ENCODE measurements around the gene ALOX15. TPM values are rescaled to one million over a fixed set of nuclear protein-coding genes. Genes with fewer than 3 reads are reported as not detected.

Gene ALOX15
- total and polyA plus RNA-seq, 4 donors, result not detected

- H3K4me1 ChIP-seq (ENCODE audit: control insufficient read depth in 1 of 2, insufficient read depth in 2 of 2, low read length in 2 of 2), result no peaks in the 10 kb centered on the region
- H3K27me3 ChIP-seq (ENCODE audit: control insufficient read depth in 1 of 2, insufficient read depth in 2 of 2, low read length in 1 of 2), result no peaks in the 10 kb centered on the region
- H3K9me3 ChIP-seq (ENCODE audit: control insufficient read depth, low read length), result no peaks in the 10 kb centered on the region
- no peak overlapping the region for H3K4me3 ChIP-seq (ENCODE audit: low read length in 2 of 2)
- ATAC-seq (ENCODE audit: low FRiP score) (no peak), DNase-seq (no peak)
- intact Hi-C loops (cut with DNase I), result no loop called here
- no peak overlapping the region for H3K27ac ChIP-seq (ENCODE audit: low read depth in 1 of 2, low read length in 2 of 2)
- peaks cover 4 to 9% of the 10 kb centered on the region in 2 donors for H3K36me3 ChIP-seq (ENCODE audit: control insufficient read depth in 1 of 2, insufficient read depth in 2 of 2, low read length in 1 of 2)
- 92 to 96% methylated on average over 8 of the region's 8 CpGs for WGBS, 2 donors
Observed at GRCh38 chr17:4674685-4674998, 33.2 kb upstream of the ALOX15 start.

DNA sequence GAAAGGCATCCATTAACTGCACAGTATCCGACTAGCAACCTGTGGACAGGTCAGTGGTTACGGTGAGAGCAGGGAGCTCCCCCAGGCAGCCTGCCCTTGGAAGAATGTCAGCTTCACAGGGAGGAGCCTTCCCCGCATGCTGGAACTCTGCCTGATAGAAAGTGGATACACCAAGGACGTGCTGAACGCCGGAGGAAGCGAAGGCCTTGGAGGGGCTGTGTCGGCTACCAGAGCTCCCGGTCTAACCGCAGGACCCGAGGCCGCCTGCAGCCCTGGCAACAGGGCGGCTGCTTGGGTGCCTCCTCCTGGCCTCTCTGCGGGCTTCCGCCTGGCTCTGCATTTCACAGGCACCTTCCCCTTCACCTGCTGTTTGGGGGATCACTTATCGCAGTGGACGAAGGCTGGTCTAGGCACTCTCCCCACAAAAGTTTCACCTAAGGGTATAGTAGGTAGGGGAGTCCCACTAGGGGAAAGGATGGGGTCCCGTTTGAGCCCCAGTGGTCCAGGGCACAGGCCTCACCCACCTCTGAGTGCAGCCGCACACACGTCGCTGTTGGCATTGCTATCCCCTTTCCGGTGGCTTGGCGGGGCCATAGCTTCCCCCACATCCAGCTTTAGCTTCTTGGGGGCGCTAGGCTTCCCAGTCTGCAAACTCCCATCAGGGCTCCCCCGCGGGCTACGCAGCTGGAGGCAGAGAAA is 32.7 kb upstream of the ALOX15 start:
- Histone ChIP-seq H3K4me3 (ENCODE audit: low read length in 2 of 2) (no peak overlapping the region), H3K4me1 (ENCODE audit: control insufficient read depth in 1 of 2, insufficient read depth in 2 of 2, low read length in 2 of 2) (no peaks in the 10 kb centered on the region), H3K9me3 (ENCODE audit: control insufficient read depth, low read length) (no peaks in the 10 kb centered on the region), H3K36me3 (ENCODE audit: control insufficient read depth in 1 of 2, insufficient read depth in 2 of 2, low read length in 1 of 2) (peaks cover 4 to 9% of the 10 kb centered on the region in 2 donors), H3K27me3 (ENCODE audit: control insufficient read depth in 1 of 2, insufficient read depth in 2 of 2, low read length in 1 of 2) (no peaks in the 10 kb centered on the region), H3K27ac (ENCODE audit: low read depth in 1 of 2, low read length in 2 of 2) (no peak overlapping the region)
- intact Hi-C loops (cut with DNase I), result no loop called here
- WGBS, 2 donors, result 92 to 93% methylated on average over 26 to 27 of the region's 27 CpGs
- ATAC-seq (ENCODE audit: low FRiP score) (no peak), DNase-seq (no peak)

DNA sequence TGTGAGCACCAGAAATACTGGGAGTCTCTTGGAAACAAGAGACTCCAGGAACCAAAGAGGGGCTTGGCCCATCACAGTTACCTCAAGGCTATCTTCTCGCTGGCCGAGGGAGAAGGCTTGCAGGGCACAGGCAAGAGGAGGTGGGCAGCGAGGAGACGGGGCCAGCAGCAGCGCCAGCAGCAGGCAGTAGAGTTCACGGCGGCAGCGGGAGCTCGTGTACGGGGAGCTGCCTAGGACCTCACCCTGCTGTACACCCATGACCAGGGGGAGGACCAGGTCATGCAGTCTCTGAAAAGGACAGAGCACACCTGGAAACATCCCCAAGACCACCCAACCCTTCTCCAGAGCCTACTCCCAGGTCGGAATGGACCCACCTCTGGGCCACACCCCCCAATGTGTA is 31.7 kb upstream of the ALOX15 start:
- Histone ChIP-seq H3K36me3 (ENCODE audit: control insufficient read depth in 1 of 2, insufficient read depth in 2 of 2, low read length in 1 of 2) (peaks cover 4 to 9% of the 10 kb centered on the region in 2 donors), H3K27me3 (ENCODE audit: control insufficient read depth in 1 of 2, insufficient read depth in 2 of 2, low read length in 1 of 2) (no peaks in the 10 kb centered on the region), H3K9me3 (ENCODE audit: control insufficient read depth, low read length) (no peaks in the 10 kb centered on the region), H3K27ac (ENCODE audit: low read depth in 1 of 2, low read length in 2 of 2) (no peak overlapping the region), H3K4me1 (ENCODE audit: control insufficient read depth in 1 of 2, insufficient read depth in 2 of 2, low read length in 2 of 2) (no peaks in the 10 kb centered on the region), H3K4me3 (ENCODE audit: low read length in 2 of 2) (no peak overlapping the region)
- intact Hi-C loops (cut with DNase I), result no loop called here
- ATAC-seq (ENCODE audit: low FRiP score) (peak; percentile 17), DNase-seq (no peak)
- 90% methylated on average over 11 of the region's 11 CpGs for WGBS, 2 donors

DNA sequence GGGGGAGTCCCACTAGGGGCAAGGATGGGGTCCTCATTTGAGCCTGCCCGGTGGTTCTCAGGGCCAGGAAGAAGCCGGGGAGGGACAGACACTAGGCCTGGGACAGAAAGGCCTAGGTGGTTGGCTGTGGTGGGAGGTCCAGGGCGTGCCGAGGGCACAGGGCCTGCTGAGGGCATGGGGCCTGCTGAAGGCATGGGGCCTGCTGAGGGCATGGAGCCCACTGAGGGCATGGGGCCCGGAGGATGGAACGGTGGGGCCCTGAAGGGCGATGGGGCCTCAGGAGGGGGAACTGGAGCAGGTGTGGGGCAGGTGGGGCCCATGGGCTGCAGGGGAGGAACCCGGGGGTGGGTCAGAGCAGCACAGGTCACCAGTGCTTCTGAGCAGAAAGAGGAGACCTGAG is 31.3 kb upstream of the ALOX15 start:
- intact Hi-C loops (cut with DNase I), result no loop called here
- peaks cover 4 to 9% of the 10 kb centered on the region in 2 donors for H3K36me3 ChIP-seq (ENCODE audit: control insufficient read depth in 1 of 2, insufficient read depth in 2 of 2, low read length in 1 of 2)
- 83 to 87% methylated on average over 8 of the region's 8 CpGs for WGBS, 2 donors
- H3K4me1 ChIP-seq (ENCODE audit: control insufficient read depth in 1 of 2, insufficient read depth in 2 of 2, low read length in 2 of 2), result no peaks in the 10 kb centered on the region
- H3K9me3 ChIP-seq (ENCODE audit: control insufficient read depth, low read length), result no peaks in the 10 kb centered on the region
- no peak overlapping the region for H3K4me3 ChIP-seq (ENCODE audit: low read length in 2 of 2)
- ATAC-seq (ENCODE audit: low FRiP score) (peak; percentile 20), DNase-seq (no peak)
- no peaks in the 10 kb centered on the region for H3K27me3 ChIP-seq (ENCODE audit: control insufficient read depth in 1 of 2, insufficient read depth in 2 of 2, low read length in 1 of 2)
- no peak overlapping the region for H3K27ac ChIP-seq (ENCODE audit: low read depth in 1 of 2, low read length in 2 of 2)

- DNase-seq (no peak), ATAC-seq (ENCODE audit: low FRiP score) (no peak)
- Histone ChIP-seq H3K36me3 (ENCODE audit: control insufficient read depth in 1 of 2, insufficient read depth in 2 of 2, low read length in 1 of 2) (peaks cover 4 to 9% of the 10 kb centered on the region in 2 donors), H3K27ac (ENCODE audit: low read depth in 1 of 2, low read length in 2 of 2) (no peak overlapping the region), H3K4me1 (ENCODE audit: control insufficient read depth in 1 of 2, insufficient read depth in 2 of 2, low read length in 2 of 2) (no peaks in the 10 kb centered on the region), H3K4me3 (ENCODE audit: low read length in 2 of 2) (no peak overlapping the region), H3K9me3 (ENCODE audit: control insufficient read depth, low read length) (no peaks in the 10 kb centered on the region), H3K27me3 (ENCODE audit: control insufficient read depth in 1 of 2, insufficient read depth in 2 of 2, low read length in 1 of 2) (no peaks in the 10 kb centered on the region)
- WGBS, 2 donors, result 90 to 93% methylated on average over 9 of the region's 9 CpGs
- intact Hi-C loops (cut with DNase I), result no loop called here
Observed at GRCh38 chr17:4672055-4672630, 30.7 kb upstream of the ALOX15 start.

DNA sequence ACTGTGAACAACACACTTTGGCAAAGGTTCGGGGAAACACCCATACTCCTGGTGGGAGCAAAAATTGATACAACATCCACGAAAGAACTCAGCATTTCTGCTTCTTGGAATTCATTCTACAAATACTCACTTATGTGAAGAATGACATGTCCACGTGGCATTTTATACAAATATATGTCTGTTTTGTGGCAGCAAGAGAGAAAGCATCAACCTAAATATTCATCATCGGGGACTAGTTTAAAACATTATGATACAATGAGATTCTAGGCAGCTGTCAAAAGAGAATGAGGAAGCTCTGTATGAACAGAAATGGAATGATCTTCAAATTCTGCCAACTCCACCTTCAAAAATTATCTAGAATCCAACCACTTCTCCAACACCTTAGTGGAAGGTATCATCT is 25.7 kb upstream of the ALOX15 start:
- Histone ChIP-seq H3K36me3 (ENCODE audit: control insufficient read depth in 1 of 2, insufficient read depth in 2 of 2, low read length in 1 of 2) (peaks cover 0 to 5% of the 10 kb centered on the region in 2 donors), H3K4me3 (ENCODE audit: low read length in 2 of 2) (no peak overlapping the region), H3K4me1 (ENCODE audit: control insufficient read depth in 1 of 2, insufficient read depth in 2 of 2, low read length in 2 of 2) (no peaks in the 10 kb centered on the region), H3K27ac (ENCODE audit: low read depth in 1 of 2, low read length in 2 of 2) (no peak overlapping the region), H3K9me3 (ENCODE audit: control insufficient read depth, low read length) (no peaks in the 10 kb centered on the region), H3K27me3 (ENCODE audit: control insufficient read depth in 1 of 2, insufficient read depth in 2 of 2, low read length in 1 of 2) (no peaks in the 10 kb centered on the region)
- 52 to 56% methylated on average over 4 of the region's 4 CpGs for WGBS, 2 donors
- no peak for DNase-seq
- intact Hi-C loops (cut with DNase I), result no loop called here
- ATAC-seq (ENCODE audit: low FRiP score), result no peak

DNA sequence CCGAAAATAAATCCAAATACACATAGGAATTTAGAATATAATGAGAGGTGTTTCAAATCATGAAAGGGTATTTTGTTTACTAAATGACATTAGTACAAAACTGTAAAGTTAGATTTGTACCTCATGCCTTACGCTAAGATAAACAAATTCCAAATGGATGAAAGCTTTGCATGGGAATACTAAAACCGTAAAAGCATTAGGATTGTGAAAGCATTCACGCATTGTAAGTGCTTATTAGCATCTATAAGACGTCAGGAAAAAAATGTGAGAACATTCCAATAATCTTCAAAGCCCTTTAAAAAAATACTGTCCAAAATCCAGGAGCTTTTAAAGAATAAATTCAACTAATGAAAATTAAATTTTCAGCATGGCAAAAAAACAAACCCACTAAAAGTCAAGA is 24.8 kb upstream of the ALOX15 start:
- intact Hi-C loops (cut with DNase I), result no loop called here
- Histone ChIP-seq H3K4me3 (ENCODE audit: low read length in 2 of 2) (no peak overlapping the region), H3K36me3 (ENCODE audit: control insufficient read depth in 1 of 2, insufficient read depth in 2 of 2, low read length in 1 of 2) (peaks cover 0 to under 1% of the 10 kb centered on the region in 2 donors), H3K27me3 (ENCODE audit: control insufficient read depth in 1 of 2, insufficient read depth in 2 of 2, low read length in 1 of 2) (no peaks in the 10 kb centered on the region), H3K4me1 (ENCODE audit: control insufficient read depth in 1 of 2, insufficient read depth in 2 of 2, low read length in 2 of 2) (no peaks in the 10 kb centered on the region), H3K27ac (ENCODE audit: low read depth in 1 of 2, low read length in 2 of 2) (no peak overlapping the region), H3K9me3 (ENCODE audit: control insufficient read depth, low read length) (no peaks in the 10 kb centered on the region)
- no peak for DNase-seq
- ATAC-seq (ENCODE audit: low FRiP score), result no peak
- WGBS, 2 donors, result 65 to 70% methylated on average over 5 of the region's 5 CpGs

- ATAC-seq (ENCODE audit: low FRiP score), result no peak
- intact Hi-C loops (cut with DNase I), result no loop called here
Observed at GRCh38 chr17:4665027-4665426, 23.5 kb upstream of the ALOX15 start.

GRCh38 chr17:4664230-4664629 is 22.8 kb upstream of the ALOX15 start:
- WGBS, 2 donors, result 81 to 82% methylated on average over 9 of the region's 9 CpGs
- no peaks in the 10 kb centered on the region for H3K9me3 ChIP-seq (ENCODE audit: control insufficient read depth, low read length)
- no peak for DNase-seq

More at GRCh38 chr17:4665027-4665426, 23.5 kb upstream of the ALOX15 start:
- no peaks in the 10 kb centered on the region for H3K27me3 ChIP-seq (ENCODE audit: control insufficient read depth in 1 of 2, insufficient read depth in 2 of 2, low read length in 1 of 2)
- DNase-seq, result no peak
- 20 to 28% methylated on average over 9 of the region's 9 CpGs for WGBS, 2 donors
- H3K4me1 ChIP-seq (ENCODE audit: control insufficient read depth in 1 of 2, insufficient read depth in 2 of 2, low read length in 2 of 2), result no peaks in the 10 kb centered on the region
- H3K27ac ChIP-seq (ENCODE audit: low read depth in 1 of 2, low read length in 2 of 2), result no peak overlapping the region
- no peaks in the 10 kb centered on the region for H3K36me3 ChIP-seq (ENCODE audit: control insufficient read depth in 1 of 2, insufficient read depth in 2 of 2, low read length in 1 of 2)
- H3K4me3 ChIP-seq (ENCODE audit: low read length in 2 of 2), result no peak overlapping the region
- no peaks in the 10 kb centered on the region for H3K9me3 ChIP-seq (ENCODE audit: control insufficient read depth, low read length)

More at GRCh38 chr17:4664230-4664629, 22.8 kb upstream of the ALOX15 start:
- Histone ChIP-seq H3K36me3 (ENCODE audit: control insufficient read depth in 1 of 2, insufficient read depth in 2 of 2, low read length in 1 of 2) (no peaks in the 10 kb centered on the region), H3K4me1 (ENCODE audit: control insufficient read depth in 1 of 2, insufficient read depth in 2 of 2, low read length in 2 of 2) (no peaks in the 10 kb centered on the region), H3K4me3 (ENCODE audit: low read length in 2 of 2) (no peak overlapping the region), H3K27me3 (ENCODE audit: control insufficient read depth in 1 of 2, insufficient read depth in 2 of 2, low read length in 1 of 2) (no peaks in the 10 kb centered on the region), H3K27ac (ENCODE audit: low read depth in 1 of 2, low read length in 2 of 2) (no peak overlapping the region)
- intact Hi-C loops (cut with DNase I), result no loop called here
- no peak for ATAC-seq (ENCODE audit: low FRiP score)

All from aorta (tissue), 5 donors.